ENCODE results near the gene CLN5. TPM values are rescaled to one million over a fixed set of nuclear protein-coding genes. Genes with fewer than 3 reads are reported as not detected.
"Not testable (repeated sequence)": the region's sequence is repeated elsewhere in the genome, so short reads cannot be mapped to it uniquely, and the experiment has no call there.

The CLN5 gene
- total and polyA plus RNA-seq, 11 donors: 11.8 to 19.1 (median 15.9) TPM

GRCh38 chr13:76955193-76955592 lies 36.7 kb upstream of the CLN5 start:
- Histone ChIP-seq H3K9me3 (peaks cover 0 to 13% (median 5%) of the 10 kb centered on the region in 12 donors), H3K4me3 (no peak overlapping the region), H3K4me1 (no peaks in the 10 kb centered on the region), H3K27me3 (peaks cover 0 to 9% (median 0%) of the 10 kb centered on the region in 9 donors), H3K36me3 (no peaks in the 10 kb centered on the region), H3K27ac (no peak overlapping the region)
- 82 to 87% (median 85%) methylated on average over 4 of the region's 4 CpGs for WGBS, 4 donors
- intact Hi-C loops (cut with DNase I): no loop called here
- ATAC-seq (no peak), DNase-seq (no peak)
- TF ChIP-seq CTCF (IDR thresholded peaks at IDR 0.05) (no peak), POLR2A (IDR thresholded peaks at IDR 0.05) (no peak)

GRCh38 chr13:76955661-76956060 lies 36.2 kb upstream of the CLN5 start:
- H3K27ac ChIP-seq: no peak overlapping the region
- TF ChIP-seq CTCF (IDR thresholded peaks at IDR 0.05) (no peak), POLR2A (IDR thresholded peaks at IDR 0.05) (no peak)
- DNase-seq (no peak), ATAC-seq (no peak)
- no peak overlapping the region for H3K4me3 ChIP-seq
- intact Hi-C loops (cut with DNase I): no loop called here
- WGBS, 4 donors: 84 to 95% (median 90%) methylated on average over 5 of the region's 5 CpGs
- H3K27me3 ChIP-seq: peaks cover 0 to 9% (median 0%) of the 10 kb centered on the region in 9 donors
- no peaks in the 10 kb centered on the region for H3K4me1 ChIP-seq
- no peaks in the 10 kb centered on the region for H3K36me3 ChIP-seq
- peaks cover 0 to 17% (median 9%) of the 10 kb centered on the region in 12 donors for H3K9me3 ChIP-seq

GRCh38 chr13:76958841-76959432 lies 32.9 kb upstream of the CLN5 start:
- no peaks in the 10 kb centered on the region for H3K4me1 ChIP-seq
- ATAC-seq (no peak), DNase-seq (no peak)
- no peak overlapping the region for H3K4me3 ChIP-seq
- no peak overlapping the region for H3K27ac ChIP-seq
- peaks cover 0 to 29% (median 10%) of the 10 kb centered on the region in 12 donors for H3K9me3 ChIP-seq
- 67 to 72% (median 69%) methylated on average over 4 of the region's 4 CpGs for WGBS, 4 donors
- TF ChIP-seq POLR2A (IDR thresholded peaks at IDR 0.05): no peak
- TF ChIP-seq CTCF (IDR thresholded peaks at IDR 0.05): no peak
- H3K36me3 ChIP-seq: no peaks in the 10 kb centered on the region
- no peaks in the 10 kb centered on the region for H3K27me3 ChIP-seq
- intact Hi-C loops (cut with DNase I): no loop called here

- H3K4me3 ChIP-seq; H3K36me3 ChIP-seq; H3K4me1 ChIP-seq; ATAC-seq; H3K27me3 ChIP-seq; intact Hi-C loops (cut with DNase I); DNase-seq; H3K27ac ChIP-seq: not testable (repeated sequence)
- H3K9me3 ChIP-seq: peaks cover 0 to 29% (median 10%) of the 10 kb centered on the region in 12 donors
These were observed 32.1 kb upstream of the CLN5 start for GRCh38 chr13:76959734-76960133.
